ENCODE results near the gene CD79B.
"Not testable (repeated sequence)": the region's sequence is repeated elsewhere in the genome, so short reads cannot be mapped to it uniquely, and the experiment has no call there.

CD79B gene

DNA sequence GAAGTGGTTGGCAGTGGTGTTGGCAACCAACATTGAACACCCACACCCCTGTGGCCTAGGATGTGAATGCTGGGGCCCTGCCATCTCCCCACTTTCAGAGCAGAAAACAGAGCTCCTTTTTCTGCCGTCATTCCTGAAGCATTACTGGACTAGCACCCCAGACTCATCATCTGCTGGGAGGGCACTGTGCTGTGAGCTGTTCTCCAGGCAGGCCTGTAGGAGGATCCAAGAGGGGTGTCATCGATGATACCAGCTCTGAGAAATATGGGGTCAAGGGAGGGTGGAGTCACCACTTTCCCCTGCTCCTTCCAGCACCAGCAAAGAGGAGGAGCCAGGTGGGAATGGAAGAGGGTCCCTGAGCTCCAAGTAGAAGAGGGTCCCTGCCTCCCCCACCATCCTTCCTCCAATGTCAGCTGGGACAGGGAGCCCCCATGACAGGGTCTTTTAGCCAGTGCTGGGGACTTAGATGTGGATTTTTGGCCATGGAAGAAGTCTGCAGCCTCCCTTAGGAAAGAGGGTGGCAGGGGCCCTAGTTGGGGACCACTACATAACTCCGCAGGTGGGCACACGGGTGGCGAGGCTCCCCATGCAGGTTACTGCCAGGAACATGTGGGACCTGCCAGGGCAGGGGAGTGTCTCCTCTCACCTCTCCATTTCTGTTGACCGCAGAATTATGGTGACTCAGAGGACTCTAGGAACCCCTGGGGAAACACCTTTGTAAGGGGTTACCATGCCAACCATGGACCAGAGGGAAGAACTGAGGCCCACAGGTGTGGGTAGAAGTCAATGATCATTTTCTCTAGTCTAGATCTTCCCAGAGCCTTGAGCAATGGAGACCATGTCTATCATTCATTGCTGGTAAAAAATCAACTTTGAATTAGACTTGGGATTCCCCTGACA, 33.0 kb downstream of the CD79B start:
- peaks cover 10% of the 10 kb centered on the region for H3K27me3 Mint-ChIP-seq (ENCODE audit: low read depth)
- H3K36me3 Mint-ChIP-seq (ENCODE audit: low read depth); H3K4me3 Mint-ChIP-seq; H3K27ac Mint-ChIP-seq; H3K4me1 Mint-ChIP-seq (ENCODE audit: low read depth); H3K9me3 Mint-ChIP-seq: not testable (repeated sequence)
- DNase-seq (ENCODE audit: low spot score): peak; percentile 38

DNA sequence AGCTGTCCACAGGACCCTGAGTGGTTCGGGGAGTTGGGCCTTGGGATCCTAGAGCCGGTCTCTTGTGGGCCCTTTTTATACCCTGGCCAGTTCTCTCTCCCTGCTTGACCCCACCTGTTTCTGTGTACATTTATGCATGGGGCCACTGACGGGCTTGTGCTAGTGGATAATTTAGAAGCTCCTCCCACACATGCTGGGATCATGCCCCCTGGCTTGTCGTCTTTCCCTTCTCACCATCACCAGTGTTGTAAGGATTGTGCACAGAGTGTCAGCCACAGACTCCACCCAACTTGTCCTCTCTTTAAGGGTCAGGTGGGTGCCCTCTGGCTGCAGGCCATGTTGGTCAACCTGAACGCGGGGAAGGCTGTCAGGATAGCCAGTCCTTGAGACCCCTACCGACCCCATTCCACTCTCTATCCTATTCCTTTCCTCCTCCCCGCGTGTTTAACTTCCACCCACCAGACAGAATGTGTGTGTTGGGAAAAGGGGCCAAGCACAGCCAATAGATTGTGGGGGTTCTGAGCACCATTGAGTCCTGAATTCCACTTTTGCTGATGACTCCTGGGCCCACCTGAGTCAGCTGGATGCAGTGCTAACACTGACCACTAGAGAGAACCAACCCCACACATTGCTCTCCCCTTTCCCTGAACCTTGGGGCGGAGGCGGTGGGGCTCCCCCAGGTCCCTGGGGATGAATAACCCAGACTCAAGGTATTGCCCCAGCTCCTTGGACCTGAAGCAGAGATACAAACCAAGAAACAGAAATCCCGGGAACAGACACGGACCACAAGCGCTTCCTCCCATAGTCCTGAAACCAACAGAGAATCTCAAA, 35.4 kb downstream of the CD79B start, which contains the start of gene CSH1:
TSS of gene CSH1 (minus strand) at position 51 of the 831 bp plus-strand sequence. CDS start 63 bp downstream, outside the sequence.
- not testable (repeated sequence) for H3K4me3 Mint-ChIP-seq; DNase-seq (ENCODE audit: low spot score); H3K9me3 Mint-ChIP-seq; H3K4me1 Mint-ChIP-seq (ENCODE audit: low read depth); H3K36me3 Mint-ChIP-seq (ENCODE audit: low read depth); H3K27ac Mint-ChIP-seq
- peaks cover 19% of the 10 kb centered on the region for H3K27me3 Mint-ChIP-seq (ENCODE audit: low read depth)

DNA sequence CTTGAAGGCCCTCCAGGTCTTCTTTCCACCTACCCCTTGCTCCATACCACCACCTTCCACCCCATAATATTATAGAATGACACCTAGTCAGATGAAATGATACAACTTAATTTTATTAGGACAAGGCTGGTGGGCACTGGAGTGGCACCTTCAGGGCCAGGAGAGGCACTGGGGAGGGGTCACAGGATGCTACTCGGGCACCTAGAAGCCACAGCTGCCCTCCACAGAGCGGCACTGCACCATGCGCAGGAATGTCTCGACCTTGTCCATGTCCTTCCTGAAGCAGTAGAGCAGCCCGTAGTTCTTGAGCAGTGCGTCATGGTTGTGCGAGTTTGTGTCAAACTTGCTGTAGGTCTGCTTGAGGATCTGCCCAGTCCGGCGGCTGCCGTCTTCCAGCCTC, 37.3 kb downstream of the CD79B start:
- not testable (repeated sequence) for H3K9me3 Mint-ChIP-seq; H3K27ac Mint-ChIP-seq; DNase-seq (ENCODE audit: low spot score); H3K4me3 Mint-ChIP-seq; H3K36me3 Mint-ChIP-seq (ENCODE audit: low read depth); H3K4me1 Mint-ChIP-seq (ENCODE audit: low read depth)
- peaks cover 21% of the 10 kb centered on the region for H3K27me3 Mint-ChIP-seq (ENCODE audit: low read depth)

DNA sequence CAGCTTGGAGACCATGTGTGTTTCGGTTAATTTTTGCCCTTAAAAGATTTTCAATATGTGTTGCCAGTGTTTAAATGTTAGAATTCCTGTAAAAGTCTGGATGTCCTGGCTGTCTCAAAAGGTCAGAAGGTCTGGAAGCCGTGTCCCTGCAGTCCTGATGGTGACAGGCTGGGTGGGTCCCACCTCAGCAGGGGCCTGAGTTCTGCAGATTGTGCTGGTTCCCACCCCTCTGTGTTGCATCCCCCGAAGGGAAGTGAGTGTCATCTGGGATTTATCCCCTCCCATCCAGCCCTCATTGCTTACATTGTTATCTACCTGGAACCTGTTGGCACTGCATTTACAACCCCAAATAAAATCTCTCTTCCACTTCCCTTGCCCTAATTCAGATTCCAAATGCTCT, 38.1 kb downstream of the CD79B start:
- H3K4me3 Mint-ChIP-seq; H3K4me1 Mint-ChIP-seq (ENCODE audit: low read depth); H3K9me3 Mint-ChIP-seq; DNase-seq (ENCODE audit: low spot score); H3K27ac Mint-ChIP-seq; H3K36me3 Mint-ChIP-seq (ENCODE audit: low read depth): not testable (repeated sequence)
- peaks cover 23% of the 10 kb centered on the region for H3K27me3 Mint-ChIP-seq (ENCODE audit: low read depth)

DNA sequence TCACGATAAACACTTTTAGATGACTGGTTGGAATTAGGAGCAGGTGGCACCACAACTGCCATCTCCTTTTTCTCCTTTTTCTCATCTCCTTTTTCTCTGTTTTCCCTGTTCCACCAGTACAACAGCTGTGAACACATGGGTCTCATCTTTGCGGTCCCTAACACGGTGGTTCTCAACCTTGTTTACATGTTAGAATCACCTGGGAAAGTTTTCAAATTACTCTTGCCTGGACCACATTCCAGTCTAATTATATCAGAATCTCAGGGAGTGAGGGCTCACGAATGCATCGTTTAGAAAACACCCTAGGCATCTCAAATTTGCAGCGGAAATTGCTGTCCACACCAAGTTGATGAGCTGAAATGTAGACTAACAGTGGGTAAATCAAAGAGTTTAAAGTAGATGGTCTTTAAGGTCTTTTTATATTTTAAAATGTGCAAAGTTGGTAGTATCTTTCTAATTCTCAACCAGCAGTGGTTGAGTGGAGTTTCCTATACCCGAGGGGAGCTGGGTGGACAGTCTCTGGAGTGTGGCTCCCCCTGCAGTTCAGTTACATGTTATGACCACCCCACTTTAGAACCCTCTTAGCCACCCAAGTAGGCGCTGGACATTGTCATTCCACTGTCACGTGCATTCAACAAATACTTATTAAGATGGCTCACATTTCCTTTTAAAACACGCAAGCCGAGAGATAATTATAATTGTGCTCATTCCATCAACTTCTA, 39.7 kb downstream of the CD79B start:
- H3K27ac Mint-ChIP-seq; DNase-seq (ENCODE audit: low spot score); H3K4me1 Mint-ChIP-seq (ENCODE audit: low read depth): not testable (repeated sequence)

DNA sequence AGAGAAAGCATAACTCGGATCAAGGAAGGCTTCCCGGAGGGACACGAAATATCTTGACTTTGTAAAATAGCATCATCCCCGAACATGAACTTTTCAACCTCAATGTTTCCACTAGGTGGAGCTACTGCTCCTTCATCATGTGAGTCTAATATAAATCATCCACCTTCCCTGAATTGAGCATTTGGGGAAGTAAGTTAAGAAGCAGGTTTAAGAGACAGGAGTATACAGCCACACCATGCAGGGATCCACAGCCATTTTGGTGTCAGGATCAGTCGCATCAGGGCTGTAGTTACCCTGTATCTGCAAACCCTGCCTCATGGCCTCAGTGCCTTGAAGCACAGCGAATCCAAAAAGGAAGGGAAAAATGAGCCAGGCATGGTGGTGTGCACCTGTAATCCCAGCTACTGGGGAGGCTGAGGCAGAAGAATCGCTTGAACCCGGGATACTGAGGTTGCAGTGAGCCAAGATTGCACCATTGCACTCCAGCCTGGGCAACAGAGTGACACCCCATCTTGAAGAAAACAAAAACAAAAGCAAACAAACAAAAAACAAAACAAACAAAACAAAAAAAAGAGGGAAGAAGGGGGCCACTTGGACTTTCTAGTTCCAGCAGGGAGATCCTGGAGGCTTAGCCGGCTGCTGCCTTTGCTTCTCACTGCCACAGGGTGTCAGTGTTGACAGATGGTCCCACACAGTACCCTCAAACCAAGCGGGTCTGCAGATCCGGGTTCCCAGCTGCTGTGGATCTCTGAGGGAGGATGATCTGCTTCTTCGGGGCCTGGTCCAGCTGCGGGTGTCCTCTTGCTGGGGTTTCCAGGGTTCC, 42.9 kb downstream of the CD79B start:
- H3K36me3 Mint-ChIP-seq (ENCODE audit: low read depth); H3K27ac Mint-ChIP-seq; H3K4me3 Mint-ChIP-seq; DNase-seq (ENCODE audit: low spot score); H3K9me3 Mint-ChIP-seq; H3K4me1 Mint-ChIP-seq (ENCODE audit: low read depth): not testable (repeated sequence)
- peaks cover 29% of the 10 kb centered on the region for H3K27me3 Mint-ChIP-seq (ENCODE audit: low read depth)

More for the DNA sequence above, 39.7 kb downstream of the CD79B start:
- not testable (repeated sequence) for H3K36me3 Mint-ChIP-seq (ENCODE audit: low read depth); H3K4me3 Mint-ChIP-seq; H3K9me3 Mint-ChIP-seq
- peaks cover 25% of the 10 kb centered on the region for H3K27me3 Mint-ChIP-seq (ENCODE audit: low read depth)

DNA sequence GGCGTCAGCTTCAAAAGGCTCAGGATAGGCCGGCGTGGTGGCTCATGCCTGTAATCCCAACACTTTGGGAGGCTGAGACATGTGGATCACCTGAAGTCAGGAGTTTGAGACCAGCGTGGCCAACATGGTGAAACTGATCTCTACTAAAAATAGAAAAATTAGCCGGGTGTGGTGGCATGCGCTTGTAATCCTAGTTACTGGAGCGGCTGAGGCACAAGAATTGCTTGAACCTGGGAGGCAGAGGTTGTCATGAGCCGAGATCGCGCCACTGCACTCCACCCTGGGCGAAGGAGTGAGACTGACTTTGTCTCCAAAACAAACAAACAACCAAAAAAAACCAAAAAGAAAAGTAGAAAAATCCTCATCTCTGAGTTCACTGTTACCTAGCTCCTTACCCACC, 47.0 kb downstream of the CD79B start:
- H3K9me3 Mint-ChIP-seq; H3K4me1 Mint-ChIP-seq (ENCODE audit: low read depth); H3K27ac Mint-ChIP-seq; H3K36me3 Mint-ChIP-seq (ENCODE audit: low read depth); DNase-seq (ENCODE audit: low spot score); H3K4me3 Mint-ChIP-seq: not testable (repeated sequence)
- peaks cover 11% of the 10 kb centered on the region for H3K27me3 Mint-ChIP-seq (ENCODE audit: low read depth)

DNA sequence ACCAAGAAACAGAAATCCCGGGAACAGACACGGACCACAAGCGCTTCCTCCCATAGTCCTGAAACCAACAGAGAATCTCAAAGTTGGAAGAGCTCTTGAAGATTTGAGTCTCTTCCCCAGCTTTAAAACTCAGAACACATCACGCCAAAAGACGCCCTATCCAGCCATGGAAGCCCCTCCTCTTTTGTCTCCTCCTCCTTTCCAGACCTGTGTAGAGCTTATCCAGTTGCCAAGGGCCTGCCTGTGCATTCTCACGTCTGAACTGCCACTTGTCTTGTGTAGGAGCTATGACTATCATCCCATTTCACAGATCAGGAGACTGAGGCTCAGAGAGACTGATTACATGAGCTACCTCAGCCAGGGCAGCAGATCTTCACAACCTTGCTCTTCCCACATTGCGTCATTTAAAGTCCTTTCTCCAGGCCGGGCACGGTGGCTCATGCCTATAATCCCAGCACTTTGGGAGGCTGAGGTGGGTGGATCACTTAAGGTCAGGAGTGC, 49.5 kb downstream of the CD79B start:
- H3K27me3 Mint-ChIP-seq (ENCODE audit: low read depth): peaks cover 13% of the 10 kb centered on the region
- not testable (repeated sequence) for H3K9me3 Mint-ChIP-seq; H3K27ac Mint-ChIP-seq; H3K4me1 Mint-ChIP-seq (ENCODE audit: low read depth); H3K36me3 Mint-ChIP-seq (ENCODE audit: low read depth); H3K4me3 Mint-ChIP-seq; DNase-seq (ENCODE audit: low spot score)

DNA sequence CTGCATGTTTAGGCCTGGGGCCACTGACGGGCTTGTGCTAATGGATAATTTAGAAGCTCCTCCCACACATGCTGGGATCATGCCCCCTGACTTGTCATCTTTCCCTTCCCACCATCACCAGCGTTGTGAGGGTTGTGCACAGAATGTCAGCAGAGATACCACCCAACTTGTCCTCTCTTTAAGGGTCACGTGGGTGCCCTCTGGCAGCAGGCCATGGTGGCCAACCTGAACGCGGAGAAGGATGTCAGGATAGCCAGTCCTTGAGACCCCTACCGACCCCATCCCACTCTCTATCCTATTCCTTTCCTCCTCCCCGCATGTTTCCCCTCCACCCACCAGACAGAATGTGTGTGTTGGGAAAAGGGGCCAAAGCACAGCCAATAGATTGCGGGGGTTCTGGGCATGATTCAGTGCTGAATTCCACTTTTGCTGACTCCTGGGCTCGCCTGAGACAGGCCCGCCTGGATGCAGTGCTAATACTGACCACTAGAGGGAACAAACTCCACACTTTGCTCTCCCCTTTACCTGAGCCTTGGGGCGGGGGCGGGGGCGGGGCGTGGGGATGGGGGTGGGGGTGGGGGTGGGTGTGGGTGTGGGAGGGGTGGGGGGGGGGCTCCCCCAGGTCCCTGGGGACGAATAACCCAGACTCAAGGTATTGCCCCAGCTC, 50.1 kb downstream of the CD79B start, which contains the start of gene GH2:
TSS of gene GH2 (minus strand) at position 10 of the 667 bp plus-strand sequence. CDS start 143 bp downstream, outside the sequence.
- Mint-ChIP-seq H3K27ac (no peak within 1 kb of the TSS), H3K4me3 (no peak within 1 kb of the TSS), H3K9me3 (no peaks in the 10 kb centered on the region), H3K27me3 (ENCODE audit: low read depth) (peaks cover 12% of the 10 kb centered on the region), H3K4me1 (ENCODE audit: low read depth) (peaks cover 2% of the 10 kb centered on the region), H3K36me3 (ENCODE audit: low read depth) (no peaks in the 10 kb centered on the region)
- DNase-seq (ENCODE audit: low spot score): peak; percentile 49

DNA sequence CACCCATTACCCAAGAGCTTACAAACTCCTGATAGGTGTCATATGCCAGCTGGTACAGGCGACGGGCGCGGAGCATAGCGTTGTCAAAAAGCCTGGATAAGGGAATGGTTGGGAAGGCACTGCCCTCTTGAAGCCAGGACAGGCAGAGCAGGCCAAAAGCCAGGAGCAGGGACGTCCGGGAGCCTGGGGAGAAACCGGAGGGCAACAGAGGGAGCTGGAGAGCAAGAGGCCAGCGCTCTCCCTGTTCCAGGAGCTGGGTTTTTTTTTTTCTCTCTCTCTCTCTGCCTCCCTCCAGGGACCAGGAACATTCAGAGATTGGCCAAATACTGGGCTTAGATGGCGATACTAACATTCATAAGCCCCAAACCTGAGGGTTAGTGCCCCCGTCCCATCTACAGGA, 50.8 kb downstream of the CD79B start:
- not testable (repeated sequence) for H3K9me3 Mint-ChIP-seq; H3K4me1 Mint-ChIP-seq (ENCODE audit: low read depth); DNase-seq (ENCODE audit: low spot score); H3K36me3 Mint-ChIP-seq (ENCODE audit: low read depth); H3K4me3 Mint-ChIP-seq; H3K27ac Mint-ChIP-seq
- peaks cover 10% of the 10 kb centered on the region for H3K27me3 Mint-ChIP-seq (ENCODE audit: low read depth)

DNA sequence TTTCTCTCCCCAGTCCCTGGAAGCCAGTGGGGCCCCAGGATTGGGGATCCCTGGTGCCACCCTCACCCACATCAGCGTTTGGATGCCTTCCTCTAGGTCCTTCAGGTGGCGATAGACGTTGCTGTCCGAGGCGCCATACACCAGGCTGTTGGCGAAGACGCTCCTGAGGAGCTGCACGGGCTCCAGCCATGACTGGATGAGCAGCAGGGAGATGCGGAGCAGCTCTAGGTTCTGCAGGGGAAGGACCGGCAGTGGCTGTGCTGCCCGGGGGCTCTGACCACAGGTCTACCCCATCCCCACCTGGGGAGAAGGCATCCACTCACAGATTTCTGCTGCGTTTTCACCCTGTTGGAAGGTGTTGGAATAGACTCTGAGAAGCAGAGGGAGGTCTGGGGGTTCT, 51.4 kb downstream of the CD79B start:
- no peaks in the 10 kb centered on the region for H3K9me3 Mint-ChIP-seq
- peaks cover 10% of the 10 kb centered on the region for H3K27me3 Mint-ChIP-seq (ENCODE audit: low read depth)
- H3K4me3 Mint-ChIP-seq: no peak overlapping the region
- H3K27ac Mint-ChIP-seq: no peak overlapping the region
- H3K4me1 Mint-ChIP-seq (ENCODE audit: low read depth): peaks cover 2% of the 10 kb centered on the region
- no peaks in the 10 kb centered on the region for H3K36me3 Mint-ChIP-seq (ENCODE audit: low read depth)
- no peak for DNase-seq (ENCODE audit: low spot score)

Data from T-helper 2 cell treated with Interferon-gamma antibody and Interleukin-4, amounts not matched to agents 5 μg/mL and 100 μg/mL, for 36 hours (primary cell).